H9 (cell line): ENCODE data around the gene SAT2. TPM values are rescaled to one million over a fixed set of nuclear protein-coding genes. Genes with fewer than 3 reads are reported as not detected.

ENCODE experiments used
- DNase-seq: peaks from one replicate; pipeline ENCODE4 v3.0.0-alpha.2; 2017
- H2AFZ ChIP-seq: one replicate; pipeline ENCODE4 v1.6.1; 2013; ENCODE audit warnings: mild to moderate bottlenecking, low read length, control low read depth, moderate library complexity
- H2AK5ac ChIP-seq: 2 replicates; pipeline ENCODE4 v1.6.1; 2013; ENCODE audit warnings: low read length, control low read depth, mixed read lengths; ENCODE audit not compliant: insufficient read length
- H2BK120ac ChIP-seq: one replicate; pipeline ENCODE4 v1.6.1; 2013; ENCODE audit warnings: low read depth, mild to moderate bottlenecking, low read length, control low read depth, inconsistent platforms; ENCODE audit not compliant: poor library complexity, severe bottlenecking
- H2BK12ac ChIP-seq: 2 replicates; pipeline ENCODE4 v1.6.1; 2013; ENCODE audit warnings: low read length, control low read depth, mixed read lengths, low read depth; ENCODE audit not compliant: insufficient read length
- H2BK15ac ChIP-seq: 2 replicates; pipeline ENCODE4 v1.6.1; 2013; ENCODE audit warnings: low read depth, low read length, control low read depth
- H2BK20ac ChIP-seq: one replicate; pipeline ENCODE4 v1.6.1; 2013; ENCODE audit warnings: low read depth, mild to moderate bottlenecking, low read length, control low read depth, inconsistent platforms; ENCODE audit not compliant: poor library complexity, severe bottlenecking
- H2BK5ac ChIP-seq: 2 replicates; pipeline ENCODE4 v1.6.1; 2013; ENCODE audit warnings: low read length, control low read depth, mixed read lengths; ENCODE audit not compliant: insufficient read length
- H3K14ac ChIP-seq: 2 replicates; pipeline ENCODE4 v1.6.1; 2013; ENCODE audit warnings: low read length, control low read depth; ENCODE audit not compliant: insufficient read depth
- H3K18ac ChIP-seq: 2 replicates; pipeline ENCODE4 v1.6.1; 2013; ENCODE audit warnings: low read depth, mild to moderate bottlenecking, mixed read lengths, low read length, control low read depth; ENCODE audit not compliant: insufficient read length
- H3K23ac ChIP-seq: 2 replicates; pipeline ENCODE4 v1.6.1; 2013; ENCODE audit warnings: low read length, control low read depth, mixed read lengths, low read depth; ENCODE audit not compliant: insufficient read length
- H3K23me2 ChIP-seq: 2 replicates; pipeline ENCODE4 v1.6.1; 2013; ENCODE audit warnings: low read depth, mild to moderate bottlenecking, mixed read lengths, low read length, control low read depth; ENCODE audit not compliant: insufficient read length, poor library complexity, severe bottlenecking
- H3K27ac ChIP-seq: 2 replicates; pipeline ENCODE4 v1.5.1; 2013; ENCODE audit warnings: low read length, control low read depth, mixed read lengths, low read depth; ENCODE audit not compliant: insufficient read length
- H3K27me3 ChIP-seq: 2 replicates; pipeline ENCODE4 v1.6.1; 2013; ENCODE audit warnings: low read length, control low read depth, inconsistent platforms; ENCODE audit not compliant: insufficient read depth
- H3K4ac ChIP-seq: 2 replicates; pipeline ENCODE4 v1.6.1; 2013; ENCODE audit warnings: low read depth, mild to moderate bottlenecking, control low read depth, inconsistent platforms, low read length, moderate library complexity
- H3K4me1 ChIP-seq: 2 replicates; pipeline ENCODE4 v1.6.1; 2013; ENCODE audit warnings: low read length, control low read depth, inconsistent platforms; ENCODE audit not compliant: insufficient read depth
- H3K4me2 ChIP-seq: 2 replicates; pipeline ENCODE4 v1.6.1; 2013; ENCODE audit warnings: low read length, control low read depth, mixed read lengths; ENCODE audit not compliant: insufficient read length, insufficient read depth
- H3K56ac ChIP-seq: 2 replicates; pipeline ENCODE4 v1.6.1; 2013; ENCODE audit warnings: low read depth, mild to moderate bottlenecking, mixed read lengths, low read length, control low read depth; ENCODE audit not compliant: insufficient read length
- H3K79me1 ChIP-seq: 2 replicates; pipeline ENCODE4 v1.6.1; 2013; ENCODE audit warnings: low read depth, mild to moderate bottlenecking, moderate library complexity, low read length, control low read depth, inconsistent platforms; ENCODE audit not compliant: insufficient read depth, poor library complexity, severe bottlenecking
- H3K79me2 ChIP-seq: 2 replicates; pipeline ENCODE4 v1.6.1; 2013; ENCODE audit warnings: low read length, control low read depth, inconsistent platforms; ENCODE audit not compliant: insufficient read depth
- H3K9ac ChIP-seq: 2 replicates; pipeline ENCODE4 v1.6.1; 2013; ENCODE audit warnings: low read length, control low read depth, mixed read lengths; ENCODE audit not compliant: insufficient read length; ENCODE audit errors: extremely low read depth
- H3K9me3 ChIP-seq: one replicate; pipeline ENCODE4 v1.6.1; 2013; ENCODE audit warnings: low read depth, low read length, inconsistent platforms; ENCODE audit not compliant: control insufficient read depth
- H3T11ph ChIP-seq: one replicate; pipeline ENCODE4 v1.6.1; 2013; ENCODE audit warnings: mild to moderate bottlenecking, low read length, control low read depth, inconsistent platforms
- H4K20me1 ChIP-seq: one replicate; pipeline ENCODE4 v1.6.1; 2013; ENCODE audit not compliant: control insufficient read depth, insufficient read length, insufficient read depth
- H4K5ac ChIP-seq: 2 replicates; pipeline ENCODE4 v1.6.1; 2013; ENCODE audit warnings: low read depth, mild to moderate bottlenecking, mixed read lengths, low read length, control low read depth; ENCODE audit not compliant: insufficient read length
- H4K8ac ChIP-seq: replicated peaks from 2 replicates; pipeline ENCODE4 v1.6.1; 2013; ENCODE audit warnings: low read length, control low read depth, mixed read lengths, low read depth; ENCODE audit not compliant: insufficient read length
- H4K91ac ChIP-seq: 2 replicates; pipeline ENCODE4 v1.6.1; 2013; ENCODE audit warnings: low read depth, mild to moderate bottlenecking, moderate library complexity, mixed read lengths, low read length, control low read depth; ENCODE audit not compliant: insufficient read length
- H3K27ac Mint-ChIP-seq, 3 experiments: 2 replicates in 2 of 3; 3 replicates in 1 of 3; pipeline ENCODE4 v1.8.0; 2020 to 2021; ENCODE audit warnings: mixed read lengths in 3 of 3, mild to moderate bottlenecking in 1 of 3, moderate library complexity in 1 of 3
- H3K27me3 Mint-ChIP-seq: 2 replicates; pipeline ENCODE4 v1.8.0; 2021; ENCODE audit warnings: low read depth, mild to moderate bottlenecking, moderate library complexity, mixed read lengths
- H3K36me3 Mint-ChIP-seq, 3 experiments: 2 replicates in 2 of 3; 3 replicates in 1 of 3; pipeline ENCODE4 v1.8.0; 2020 to 2021; ENCODE audit warnings: low read depth in 3 of 3, mixed read lengths in 3 of 3; ENCODE audit not compliant: insufficient read depth in 1 of 3
- H3K4me1 Mint-ChIP-seq, 2 experiments: 2 replicates each; pipeline ENCODE4 v1.8.0; 2020; ENCODE audit warnings: mixed read lengths in 2 of 2
- H3K4me3 Mint-ChIP-seq, 2 experiments: 2 replicates in 1 of 2; 3 replicates in 1 of 2; pipeline ENCODE4 v1.8.0; 2020 to 2021; ENCODE audit warnings: mild to moderate bottlenecking in 2 of 2, mixed read lengths in 2 of 2, moderate library complexity in 1 of 2
- H3K9me3 Mint-ChIP-seq, 2 experiments: 2 replicates in 1 of 2; 3 replicates in 1 of 2; pipeline ENCODE4 v1.8.0; 2020; ENCODE audit warnings: mild to moderate bottlenecking in 2 of 2, mixed read lengths in 2 of 2, moderate library complexity in 1 of 2
- WGBS: extraction: QIAGEN DNeasy Blood & Tissue Kit; methylation state at CpG from one replicate; pipeline ENCODE4 v1.1.7; 2013; ENCODE audit warnings: missing lambda C conversion rate, low lambda C conversion rate, mixed read lengths; ENCODE audit not compliant: insufficient read length; ENCODE audit errors: extremely low coverage; 5-methylcytosine and 5-hydroxymethylcytosine counted together
- total RNA-seq: library from RNA; stranded (reverse); gene quantifications from 2 replicates; pipeline ENCODE4 v1.2.1, GENCODE V29; 2021
- TF ChIP-seq, protein P1 (sequence below): fragments of 200-600 bp; sonication (generic); conservative IDR thresholded peaks from 3 replicates; pipeline ENCODE4 v1.8.0; 2021; ENCODE audit warnings: antibody characterized with exemption, mild to moderate bottlenecking

Gene SAT2
- total RNA-seq, 1 experiment from 2014 or later: 72.1 TPM

DNA sequence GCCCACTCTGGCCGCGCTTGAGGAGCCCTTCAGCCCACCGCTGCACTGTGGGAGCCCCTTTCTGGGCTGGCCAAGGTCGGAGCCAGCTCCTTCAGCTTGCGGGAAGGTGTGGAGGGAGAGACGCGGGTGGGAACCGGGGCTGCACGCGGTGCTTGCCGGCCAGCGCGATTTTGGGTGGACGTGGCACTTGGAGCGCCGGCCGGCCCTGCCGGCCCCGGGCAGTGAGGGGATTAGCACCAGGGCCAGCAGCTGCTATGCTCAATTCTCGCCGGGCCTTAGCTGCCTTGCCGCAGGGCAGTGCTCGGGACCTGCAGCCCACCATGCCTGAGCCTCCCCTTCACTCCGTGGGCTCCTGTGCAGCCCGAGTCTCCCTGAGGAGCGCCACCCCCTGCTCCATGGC is 13.2 kb upstream of the SAT2 start:
- H3K27me3 Mint-ChIP-seq: peaks cover 3% of the 10 kb centered on the region
- Histone ChIP-seq H3K23me2 (no peaks in the 10 kb centered on the region), H3K79me1 (no peaks in the 10 kb centered on the region), H3K79me2 (no peaks in the 10 kb centered on the region), H2BK5ac (no peak overlapping the region), H4K20me1 (no peaks in the 10 kb centered on the region), H2BK15ac (no peak overlapping the region), H2AK5ac (no peak overlapping the region), H3K23ac (no peak overlapping the region), H2BK12ac (no peak overlapping the region), H2BK20ac (no peak overlapping the region), H3K18ac (no peak overlapping the region), H2AFZ (no peak overlapping the region), H3K14ac (no peak overlapping the region), H3K56ac (no peak overlapping the region), H3K9me3 (no peaks in the 10 kb centered on the region), H3K4me1 (no peaks in the 10 kb centered on the region), H3K27ac (no peak overlapping the region), H3K4ac (no peak overlapping the region), H4K8ac (no peak overlapping the region), H3T11ph (no peak overlapping the region), H3K27me3 (no peaks in the 10 kb centered on the region), H4K5ac (no peak overlapping the region), H4K91ac (no peak overlapping the region), H2BK120ac (no peak overlapping the region), H3K4me2 (no peak overlapping the region), H3K9ac (no peak overlapping the region)
- no peak for DNase-seq
- no peaks in the 10 kb centered on the region; a peak in 1 of 5 replicates for H3K9me3 Mint-ChIP-seq
- TF ChIP-seq, protein P1, sequence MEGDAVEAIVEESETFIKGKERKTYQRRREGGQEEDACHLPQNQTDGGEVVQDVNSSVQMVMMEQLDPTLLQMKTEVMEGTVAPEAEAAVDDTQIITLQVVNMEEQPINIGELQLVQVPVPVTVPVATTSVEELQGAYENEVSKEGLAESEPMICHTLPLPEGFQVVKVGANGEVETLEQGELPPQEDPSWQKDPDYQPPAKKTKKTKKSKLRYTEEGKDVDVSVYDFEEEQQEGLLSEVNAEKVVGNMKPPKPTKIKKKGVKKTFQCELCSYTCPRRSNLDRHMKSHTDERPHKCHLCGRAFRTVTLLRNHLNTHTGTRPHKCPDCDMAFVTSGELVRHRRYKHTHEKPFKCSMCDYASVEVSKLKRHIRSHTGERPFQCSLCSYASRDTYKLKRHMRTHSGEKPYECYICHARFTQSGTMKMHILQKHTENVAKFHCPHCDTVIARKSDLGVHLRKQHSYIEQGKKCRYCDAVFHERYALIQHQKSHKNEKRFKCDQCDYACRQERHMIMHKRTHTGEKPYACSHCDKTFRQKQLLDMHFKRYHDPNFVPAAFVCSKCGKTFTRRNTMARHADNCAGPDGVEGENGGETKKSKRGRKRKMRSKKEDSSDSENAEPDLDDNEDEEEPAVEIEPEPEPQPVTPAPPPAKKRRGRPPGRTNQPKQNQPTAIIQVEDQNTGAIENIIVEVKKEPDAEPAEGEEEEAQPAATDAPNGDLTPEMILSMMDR: no peak
- no peak overlapping the region for H3K27ac Mint-ChIP-seq
- H3K36me3 Mint-ChIP-seq: no peaks in the 10 kb centered on the region
- H3K4me1 Mint-ChIP-seq: peaks cover 9% of the 10 kb centered on the region in 2 experiments
- WGBS: no CpG with 5 or more reads among the region's 26 CpGs
- no peak overlapping the region for H3K4me3 Mint-ChIP-seq
